NCI-H345 treated with DMSO at 0.1 percent for 48 hours (cell line): Measurements from ENCODE around the gene MACROD2.

Experiments
- DNase-seq: peaks from one replicate; lab custom pipeline; 2025; ENCODE audit not compliant: unreplicated experiment; lab: John Stamatoyannopoulos, UW

Gene MACROD2

GRCh38 chr20:15625981-15626380 lies 1630.7 kb downstream of the MACROD2 start:
- DNase-seq, result no peak

GRCh38 chr20:15627089-15627488 lies 1631.8 kb downstream of the MACROD2 start:
- DNase-seq, result no peak

DNA sequence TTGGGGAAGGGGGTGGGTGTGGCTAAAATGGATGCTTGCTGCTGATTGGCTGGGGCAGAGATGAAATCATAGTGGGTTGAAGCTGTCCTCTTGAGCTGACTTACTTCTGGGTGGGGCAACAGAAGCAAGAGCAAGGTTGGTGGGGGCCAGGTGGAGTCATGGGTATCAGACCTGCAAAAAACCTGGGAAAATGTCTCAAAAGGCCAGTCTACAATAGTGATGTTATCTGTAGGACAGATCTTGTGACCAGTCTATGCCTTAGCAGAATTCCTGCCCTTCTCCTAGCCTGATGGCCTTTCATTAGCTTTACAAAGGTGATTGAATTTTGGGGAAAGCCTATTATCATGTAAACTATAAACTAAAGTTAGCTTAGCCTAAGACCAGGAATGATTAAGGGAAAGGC lies 1632.2 kb downstream of the MACROD2 start:
- no peak for DNase-seq

DNA sequence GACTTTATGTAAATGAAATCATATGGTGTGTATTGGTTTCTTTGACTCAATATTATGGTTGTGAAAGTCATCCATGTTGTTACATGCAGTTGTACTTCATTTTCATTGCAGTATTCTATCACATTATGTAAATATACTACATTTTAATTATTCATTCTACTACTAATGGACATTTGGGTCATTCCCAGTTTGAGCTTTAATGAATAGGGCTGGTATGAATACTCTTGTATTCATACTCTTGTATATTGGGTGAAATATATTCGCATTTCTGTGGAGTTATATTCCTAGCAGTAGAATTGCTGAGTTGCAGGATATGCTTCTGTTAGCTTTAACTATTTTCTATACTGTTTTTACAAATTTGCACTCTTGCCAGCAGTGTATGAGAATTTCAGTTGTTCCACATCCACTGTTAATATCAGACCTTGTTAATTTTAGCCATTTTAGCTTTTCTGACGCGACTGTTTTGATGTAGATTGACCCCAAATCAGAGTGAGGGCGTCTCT lies 1633.6 kb downstream of the MACROD2 start:
- no peak for DNase-seq

GRCh38 chr20:15630360-15630759 lies 1635.0 kb downstream of the MACROD2 start:
- DNase-seq, result no peak

DNA sequence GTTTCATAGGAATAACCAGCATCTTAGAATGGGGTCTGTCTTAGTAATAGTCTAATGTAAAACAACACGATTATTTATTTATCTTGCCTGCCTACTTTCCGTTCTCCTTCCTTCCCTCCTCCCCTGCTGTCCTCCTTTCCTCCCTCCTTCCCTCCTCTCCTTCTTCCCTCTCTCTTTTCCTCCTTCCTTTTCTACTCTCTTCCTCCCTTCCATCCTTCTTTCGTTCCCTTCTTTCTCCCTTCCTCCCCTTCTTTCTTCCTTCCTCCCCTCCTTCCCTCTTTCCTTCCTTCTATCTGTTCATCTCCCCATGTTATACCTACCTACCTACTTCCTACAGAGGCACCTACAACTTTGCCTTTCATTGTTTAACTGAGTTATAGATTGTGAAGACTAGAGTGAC lies 1637.4 kb downstream of the MACROD2 start:
- DNase-seq, result no peak

DNA sequence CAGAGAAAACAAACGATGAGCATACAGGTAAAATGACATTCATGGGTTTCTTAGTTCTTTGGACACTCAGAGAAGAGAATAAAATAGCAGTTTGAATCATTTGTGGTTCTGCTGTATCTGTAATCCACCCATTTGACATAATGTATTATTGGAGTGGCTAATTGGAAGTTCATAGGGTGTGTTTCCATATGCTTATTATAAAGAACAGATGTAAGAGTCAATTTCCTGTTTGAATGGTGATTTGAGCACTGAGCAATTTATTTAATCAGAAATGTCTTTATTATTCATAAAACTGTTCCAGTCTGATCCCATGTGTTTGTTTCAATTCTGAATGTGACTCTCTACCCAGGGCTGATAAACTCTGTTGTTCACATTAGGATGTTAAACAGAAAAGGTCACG lies 1638.8 kb downstream of the MACROD2 start:
- DNase-seq, result no peak

GRCh38 chr20:15637546-15637945 lies 1642.2 kb downstream of the MACROD2 start:
- DNase-seq, result no peak

DNA sequence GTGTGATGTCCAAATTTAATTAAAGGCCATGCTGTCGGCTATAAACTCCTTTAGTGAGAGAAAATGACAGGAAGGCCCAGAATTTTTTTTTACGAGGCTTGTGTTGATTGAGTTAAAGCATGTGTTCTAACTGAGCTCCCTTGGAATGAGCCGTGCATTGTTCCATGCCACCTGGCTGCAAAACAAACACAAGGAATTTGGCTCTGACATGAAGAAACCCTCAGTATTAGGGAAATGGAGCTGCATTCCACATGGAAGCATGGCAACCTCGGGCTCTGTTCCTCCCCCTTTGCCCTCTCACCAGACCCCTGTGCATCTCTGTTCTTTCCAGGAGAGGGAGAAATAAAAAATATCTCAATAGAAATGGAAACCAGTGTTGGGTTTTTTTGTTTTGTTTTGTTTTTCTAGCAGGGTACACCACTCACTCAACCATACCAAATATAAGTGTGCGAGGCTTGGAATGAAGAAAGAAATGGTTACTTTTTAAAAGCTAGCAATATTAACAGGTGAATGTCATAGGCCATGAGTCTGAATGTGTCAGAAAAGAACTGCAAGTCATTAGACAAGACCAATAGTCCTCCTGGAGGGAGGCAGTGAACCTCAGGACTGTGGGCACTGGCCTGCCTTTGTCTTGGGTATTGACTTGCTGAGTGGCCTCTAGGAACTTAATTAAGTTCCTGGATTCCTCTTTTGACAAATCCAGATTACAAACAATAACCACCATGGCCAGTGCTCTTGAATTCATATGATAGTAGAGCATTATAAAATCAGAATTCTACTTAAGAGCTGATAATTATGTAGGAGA lies 1642.8 kb downstream of the MACROD2 start:
- no peak for DNase-seq

DNA sequence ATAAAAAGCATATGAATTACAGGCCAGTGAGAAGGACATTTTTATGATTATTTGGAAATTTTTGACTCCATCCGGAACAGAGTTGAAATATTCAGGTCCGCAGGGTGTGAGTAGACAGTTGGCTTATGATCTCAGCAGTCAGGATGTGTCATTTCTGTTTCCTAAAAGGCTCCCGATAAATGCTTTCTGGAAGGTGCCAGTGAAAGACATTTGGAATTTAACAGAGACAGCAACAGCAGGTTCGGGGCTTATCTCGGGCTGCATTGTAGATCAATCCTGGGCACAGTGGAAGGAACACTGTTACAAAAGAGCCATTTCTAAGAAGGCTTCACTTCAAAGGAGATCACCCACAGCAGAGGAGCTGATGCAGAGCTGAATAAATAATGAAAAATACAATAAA lies 1643.5 kb downstream of the MACROD2 start:
- DNase-seq, result no peak

DNA sequence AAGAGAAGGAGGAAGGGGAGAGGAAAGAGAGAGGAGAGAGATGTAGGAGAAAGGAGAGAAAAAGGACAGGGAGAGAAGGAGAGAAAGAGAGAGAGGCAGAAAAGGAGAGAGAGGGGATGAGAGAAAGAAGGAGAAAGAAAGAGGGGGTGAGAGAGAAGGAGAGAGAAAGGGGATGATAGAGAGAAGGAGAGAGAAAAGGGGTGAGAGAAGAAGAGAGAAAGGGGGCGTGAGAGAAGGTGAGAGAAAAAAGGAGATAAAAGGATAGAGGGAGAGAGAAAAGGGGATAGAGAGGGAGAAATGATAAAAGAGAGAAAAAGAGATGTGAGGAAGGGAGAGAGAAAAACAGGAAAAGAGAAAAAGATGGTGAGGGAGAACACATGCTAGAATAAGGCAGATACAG lies 1644.5 kb downstream of the MACROD2 start:
- DNase-seq, result no peak

- DNase-seq, result no peak
These were observed 1646.8 kb downstream of the MACROD2 start for GRCh38 chr20:15642109-15642508.

- DNase-seq, result no peak
These were observed 1647.4 kb downstream of the MACROD2 start for GRCh38 chr20:15642676-15643075.

DNA sequence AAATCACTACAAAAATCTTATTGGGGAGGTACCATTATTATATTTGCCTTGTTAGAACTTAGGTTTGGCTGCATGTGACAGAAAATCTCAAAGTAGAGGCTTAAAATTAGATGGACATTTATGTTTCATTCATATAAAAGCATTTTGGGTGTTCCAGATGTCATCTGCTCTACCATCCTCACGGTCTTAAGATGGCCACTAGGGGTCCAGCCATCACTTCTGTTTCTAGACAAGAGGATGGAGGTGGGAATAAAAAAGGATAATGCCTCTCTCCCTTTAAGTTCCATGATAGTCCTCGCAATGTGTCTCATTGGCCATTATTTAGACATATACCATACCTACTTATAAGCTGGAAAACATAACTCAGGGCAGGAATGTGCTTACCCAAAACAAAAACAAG lies 1648.4 kb downstream of the MACROD2 start:
- DNase-seq, result no peak

DNA sequence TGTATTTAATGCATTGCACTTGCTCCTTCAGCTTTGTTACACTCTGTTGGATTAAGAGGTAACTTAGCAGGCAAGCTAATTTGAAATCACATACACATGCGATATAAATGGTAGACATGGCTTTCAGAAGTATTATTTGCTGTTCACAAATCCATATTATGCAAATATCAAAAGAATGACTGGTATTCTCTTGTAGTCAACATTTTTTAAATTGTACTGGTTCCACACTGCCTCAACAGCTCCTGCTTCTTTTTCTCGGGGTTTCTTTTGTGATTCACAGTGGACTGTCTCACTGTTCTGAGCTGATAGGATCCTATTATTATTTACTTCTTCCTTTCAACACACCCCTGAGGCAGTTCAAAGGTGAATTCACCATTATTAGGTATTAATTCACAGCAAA lies 1650.5 kb downstream of the MACROD2 start:
- DNase-seq, result no peak

DNA sequence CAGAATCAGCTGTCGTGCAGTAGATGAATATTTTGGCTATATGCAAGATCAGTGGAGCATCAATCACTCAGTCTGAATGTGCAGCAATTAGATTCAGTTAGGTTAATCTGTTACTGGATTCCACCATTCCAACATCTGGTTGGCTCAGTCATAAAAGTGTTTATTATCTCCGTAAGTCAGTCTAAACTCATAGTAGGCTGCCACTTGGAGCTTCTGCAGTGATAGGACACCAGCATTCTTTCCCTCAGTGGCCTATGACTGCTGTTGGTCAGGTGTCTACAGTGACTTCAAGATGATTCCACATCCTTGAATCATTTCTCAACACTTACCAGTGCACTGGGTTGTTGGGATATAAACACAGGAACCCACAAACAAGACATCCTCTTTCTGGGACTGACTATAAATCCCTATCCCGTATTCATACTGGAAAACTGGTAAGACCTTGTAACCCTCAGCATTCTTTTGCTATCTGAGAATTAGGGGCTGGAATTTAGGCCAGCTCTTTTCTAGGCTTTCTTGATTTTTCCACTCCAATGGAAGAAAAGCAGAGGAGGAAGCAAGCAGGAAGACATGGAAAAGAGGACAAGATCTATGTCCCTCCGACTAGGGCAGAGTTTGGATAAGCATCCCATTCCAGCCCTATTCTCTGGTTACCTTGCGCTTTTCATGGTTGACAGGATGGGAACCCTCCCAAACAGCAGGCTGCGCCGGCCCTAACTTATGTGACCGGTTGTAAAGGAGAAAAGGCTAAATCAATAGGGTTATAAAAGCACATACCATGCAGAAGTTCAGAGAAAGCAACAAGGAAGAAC lies 1658.3 kb downstream of the MACROD2 start:
- no peak for DNase-seq

DNA sequence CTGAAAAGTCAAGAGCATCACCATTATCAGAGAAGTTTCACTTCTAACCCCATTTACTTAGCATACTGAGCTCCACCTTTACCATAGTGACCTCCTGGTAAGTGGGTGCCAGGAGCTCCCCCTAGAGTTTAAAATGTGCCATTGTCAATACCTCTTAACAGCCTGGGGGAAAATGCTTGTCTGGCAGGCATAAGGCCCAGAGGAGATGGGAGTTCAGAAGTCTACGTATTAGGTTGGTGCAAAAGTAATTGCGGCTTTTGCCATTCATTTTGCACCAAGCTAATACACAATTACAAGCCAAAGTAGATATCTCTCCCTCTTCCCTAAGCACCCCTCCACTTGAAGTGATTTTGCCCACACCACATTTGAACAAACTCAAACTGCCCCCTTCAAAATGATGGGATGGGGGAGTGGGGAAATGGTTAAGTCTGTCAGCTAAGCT lies 1658.9 kb downstream of the MACROD2 start:
- peak; percentile 24 for DNase-seq

- no peak for DNase-seq
These were observed 1660.1 kb downstream of the MACROD2 start for GRCh38 chr20:15655295-15655874.

DNA sequence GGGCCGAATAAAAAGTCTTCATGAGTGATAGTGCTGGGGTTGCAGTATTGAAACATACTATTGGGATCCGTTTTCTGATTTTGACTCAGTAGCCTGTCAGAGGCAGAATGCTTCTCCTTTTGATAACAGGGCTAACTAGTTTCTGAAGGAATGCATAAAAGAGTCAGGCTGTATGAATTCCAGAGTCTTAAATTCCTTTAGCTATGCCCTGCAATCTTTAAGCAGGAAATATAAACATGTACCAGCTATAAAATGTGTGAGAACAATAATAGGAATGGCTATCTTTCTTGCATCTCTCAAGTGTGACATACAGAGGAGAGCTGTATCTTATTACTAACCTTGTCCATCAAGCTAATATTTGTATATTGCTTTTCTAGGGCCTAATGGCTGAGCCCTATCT lies 1660.8 kb downstream of the MACROD2 start:
- DNase-seq, result no peak

DNA sequence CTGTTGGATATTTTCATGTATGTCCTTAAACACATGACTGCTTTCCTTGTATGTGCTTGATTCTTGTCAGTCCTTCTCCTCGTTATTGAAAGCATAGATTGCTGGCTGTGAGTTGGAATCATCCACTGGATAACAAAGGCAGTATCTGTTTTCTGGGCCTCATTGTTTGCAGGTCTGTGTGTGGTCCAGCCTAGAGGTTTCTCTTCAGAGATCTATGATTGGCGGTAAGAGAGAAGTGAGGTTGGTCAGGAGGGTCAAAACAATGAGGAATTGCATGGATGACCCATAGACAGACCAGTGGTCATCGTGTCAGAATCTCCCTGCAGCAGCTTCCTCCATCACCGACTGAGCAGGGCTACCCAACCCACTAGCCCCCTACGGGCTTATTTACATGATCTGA lies 1663.0 kb downstream of the MACROD2 start:
- DNase-seq, result no peak

GRCh38 chr20:15673206-15673605 lies 1677.9 kb downstream of the MACROD2 start:
- no peak for DNase-seq
